GM10847 (cell line): Measurements from ENCODE around the gene MAGED4.
"Not testable (repeated sequence)": the region's sequence is repeated elsewhere in the genome, so short reads cannot be mapped to it uniquely, and the experiment has no call there.

Experiments used
- POLR2A ChIP-seq: IDR thresholded peaks from 2 replicates; pipeline ENCODE4 v1.6.1; 2011; ENCODE audit not compliant: insufficient read length; ENCODE audit errors: extremely low read depth

The MAGED4 gene

GRCh38 chrX:52184440-52185077, at the start of gene MAGED4:
TSS of gene MAGED4 (plus strand) at chrX:52184888. CDS start at chrX:52185923, 1,035 bp downstream.
- not testable (repeated sequence) for TF ChIP-seq POLR2A

DNA sequence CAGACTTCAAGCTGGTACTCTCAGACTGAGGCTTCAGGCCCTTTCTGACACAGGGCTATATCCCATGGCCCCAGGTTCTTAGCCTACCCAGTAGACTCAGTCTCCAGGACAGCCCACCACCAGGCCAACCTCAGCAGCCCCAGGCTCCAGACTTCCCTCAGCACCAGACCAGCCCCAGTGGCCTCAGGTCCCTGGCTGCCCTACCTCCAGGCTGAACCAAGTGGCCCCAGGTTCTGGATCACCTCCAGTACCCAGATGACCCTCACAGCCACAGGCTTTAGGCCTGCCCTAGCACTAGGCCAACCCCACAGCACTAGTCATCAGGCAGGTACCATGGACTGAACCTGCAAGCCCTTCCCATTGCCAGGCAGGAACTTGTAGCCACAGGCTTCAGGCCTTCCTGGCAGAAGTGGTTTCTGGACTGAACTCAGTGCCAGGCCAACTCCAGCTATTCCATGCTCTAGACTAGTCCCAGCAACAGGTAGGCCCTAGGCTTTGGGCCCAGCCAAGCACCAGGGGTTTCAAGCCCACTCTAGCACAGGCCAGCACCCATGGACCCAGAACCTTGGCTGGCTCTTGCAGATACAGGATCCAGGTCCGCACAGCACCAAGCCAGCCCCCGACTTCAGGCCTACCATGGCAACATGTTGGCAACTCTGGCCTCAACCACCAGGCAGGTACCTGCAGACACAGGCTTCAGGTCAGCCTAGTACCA, 45.7 kb upstream of the MAGED4 start:
- no peak for TF ChIP-seq POLR2A

DNA sequence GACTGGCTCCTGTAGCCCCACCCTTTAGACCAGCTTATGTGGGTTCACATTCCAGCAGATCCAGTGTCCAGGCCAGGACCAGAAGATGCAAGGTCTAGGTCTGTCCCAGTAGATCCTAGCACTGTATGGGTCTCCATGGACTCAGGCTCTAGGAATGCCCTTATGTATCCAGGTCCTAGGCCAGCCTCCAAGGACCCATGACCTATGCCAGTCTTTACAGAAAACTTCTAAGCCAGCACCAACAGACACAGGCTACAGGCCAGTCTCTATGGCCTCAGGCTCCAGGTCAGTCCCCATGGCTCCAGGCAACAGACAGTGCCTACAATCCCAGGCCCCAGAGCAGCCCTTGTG, 45.2 kb upstream of the MAGED4 start:
- TF ChIP-seq POLR2A: no peak

GRCh38 chrX:52140020-52140419, 44.7 kb upstream of the MAGED4 start:
- TF ChIP-seq POLR2A: no peak

GRCh38 chrX:52166840-52167239, 17.8 kb upstream of the MAGED4 start:
- no peak for TF ChIP-seq POLR2A

GRCh38 chrX:52213276-52213675, 28.6 kb downstream of the MAGED4 start:
- TF ChIP-seq POLR2A: no peak

GRCh38 chrX:52216541-52216940, 31.9 kb downstream of the MAGED4 start:
- TF ChIP-seq POLR2A: no peak

DNA sequence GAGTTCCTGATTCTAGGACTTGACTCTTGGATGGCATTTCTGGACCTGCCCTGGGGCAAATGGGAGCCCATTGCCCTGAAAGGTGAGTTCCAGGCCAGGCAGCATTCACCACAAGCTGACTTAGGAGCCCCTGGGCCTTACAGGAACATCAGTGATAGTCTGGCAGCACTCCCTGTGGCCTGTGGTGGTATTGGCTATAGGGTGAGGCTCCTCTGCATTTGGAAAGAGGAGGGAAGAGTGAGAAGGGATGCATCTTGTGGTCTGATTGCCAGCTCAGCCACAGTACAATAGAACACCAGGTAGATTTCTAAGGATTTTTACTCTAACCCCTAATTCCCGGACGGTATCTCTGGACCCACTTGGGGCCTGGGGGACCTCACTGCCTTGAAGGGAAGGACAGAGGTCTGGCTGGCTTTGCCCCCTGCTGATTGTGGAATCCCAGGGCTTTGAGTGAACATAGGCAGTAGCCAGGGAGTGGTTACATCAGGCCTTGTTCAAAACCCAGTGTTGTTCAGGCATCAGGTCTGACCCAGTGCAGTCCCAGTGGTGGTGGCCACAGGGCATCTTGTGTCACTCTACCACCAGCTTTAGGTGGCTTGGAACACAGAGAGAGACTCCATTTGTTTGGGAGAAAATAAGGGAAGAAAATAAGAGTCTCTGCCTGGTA, 32.9 kb downstream of the MAGED4 start:
- TF ChIP-seq POLR2A: no peak

DNA sequence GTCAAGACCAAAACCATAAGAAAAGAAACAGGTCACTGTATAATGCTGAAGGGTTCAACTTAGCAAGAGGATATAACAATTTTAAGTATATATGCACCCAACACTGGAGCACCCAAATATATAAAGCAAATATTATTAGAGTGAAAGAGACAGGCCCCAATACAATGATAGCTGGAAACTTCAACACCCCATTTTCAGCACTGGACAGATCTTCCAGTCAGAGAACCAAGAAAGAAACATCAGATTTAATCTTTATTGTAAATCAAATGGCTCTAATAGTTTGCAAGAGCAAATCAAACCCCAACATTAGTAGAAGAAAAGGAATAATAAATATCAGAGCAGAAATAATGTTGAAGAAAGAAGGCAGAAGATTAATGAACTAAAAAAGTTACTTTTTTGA, 36.2 kb downstream of the MAGED4 start:
- no peak for TF ChIP-seq POLR2A
